HG02610 (cell line): ENCODE measurements around the gene CMIP.

Experiments
- ATAC-seq: cut with Tn5 transposase; IDR thresholded peaks from one replicate; pipeline ENCODE4 v1.9.1; 2021; ENCODE audit warnings: mild to moderate bottlenecking, moderate library complexity; ENCODE audit not compliant: unreplicated experiment

Gene CMIP

DNA sequence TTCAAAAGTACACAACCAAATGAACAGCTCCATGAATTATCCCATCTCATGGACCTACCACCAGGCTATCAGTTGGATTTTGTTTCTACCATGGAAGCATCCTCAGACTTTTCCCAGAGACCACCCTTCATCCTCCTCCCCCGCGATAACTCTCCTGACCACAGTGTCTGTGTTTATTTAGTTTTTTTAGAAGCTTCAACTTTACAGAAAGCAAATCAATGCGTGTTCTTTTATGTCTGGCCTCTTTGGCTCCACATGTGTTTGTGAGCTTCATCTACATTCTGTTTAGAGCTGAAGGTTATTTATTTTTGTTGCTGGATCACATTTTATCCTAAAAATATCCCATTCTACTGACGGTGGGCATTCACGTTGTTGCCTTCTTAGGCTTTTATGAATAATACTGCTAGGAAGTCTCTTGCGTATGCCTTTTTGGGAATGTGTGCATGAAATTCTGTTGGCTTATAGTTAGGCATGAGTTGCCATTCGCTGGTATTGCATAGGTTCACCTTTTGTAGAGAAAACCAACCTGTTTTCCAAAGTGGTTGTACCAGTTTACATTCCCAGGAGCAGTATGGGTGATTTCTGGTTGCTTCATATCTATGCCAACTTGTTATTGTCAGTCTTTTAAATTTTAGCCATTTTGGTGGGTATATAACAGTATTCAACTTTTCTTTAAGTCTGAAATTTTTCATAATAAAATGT, 83.0 kb downstream of the CMIP start:
- ATAC-seq = no peak

DNA sequence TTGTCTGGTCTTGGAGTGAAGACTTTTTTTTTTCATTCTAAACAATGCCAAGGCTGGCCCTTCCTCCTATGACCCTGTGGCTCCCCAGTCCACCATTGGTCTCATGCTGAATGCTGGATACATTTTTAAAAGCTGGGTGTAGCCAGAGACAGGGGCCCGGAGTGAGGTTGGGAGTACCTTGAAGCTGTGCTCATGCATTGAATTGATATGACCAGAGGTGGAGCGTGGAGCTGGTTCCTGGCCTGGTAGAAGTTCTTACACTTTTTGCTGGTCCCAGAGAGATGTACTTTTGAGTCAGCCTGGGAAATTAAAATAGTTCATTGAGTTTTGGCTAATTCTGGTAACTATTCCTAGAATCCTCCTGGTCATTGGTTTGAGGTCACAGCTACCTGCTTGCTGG, 83.6 kb downstream of the CMIP start:
- ATAC-seq = no peak

DNA sequence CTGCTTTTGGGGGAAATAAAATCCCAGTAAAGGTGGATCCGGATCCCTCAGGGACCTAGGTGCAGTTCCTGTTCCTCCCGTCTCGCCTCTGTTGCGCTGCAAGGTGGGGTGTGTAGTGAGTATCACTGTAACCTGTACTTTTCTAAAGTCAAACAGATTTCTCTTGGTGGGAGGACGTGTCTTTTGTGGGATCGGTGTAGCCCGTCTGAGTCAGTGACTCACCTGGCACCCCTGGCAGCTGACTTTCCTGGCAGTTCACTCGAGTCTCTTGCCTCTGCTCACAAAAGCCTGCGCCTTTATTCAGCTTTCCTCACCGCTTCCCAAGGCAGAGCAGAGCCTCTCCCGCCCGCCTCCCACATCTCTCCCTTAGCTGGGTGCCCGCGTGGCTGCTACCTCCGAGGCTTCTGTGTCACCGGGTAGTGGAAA, 85.7 kb downstream of the CMIP start:
- ATAC-seq = no peak

DNA sequence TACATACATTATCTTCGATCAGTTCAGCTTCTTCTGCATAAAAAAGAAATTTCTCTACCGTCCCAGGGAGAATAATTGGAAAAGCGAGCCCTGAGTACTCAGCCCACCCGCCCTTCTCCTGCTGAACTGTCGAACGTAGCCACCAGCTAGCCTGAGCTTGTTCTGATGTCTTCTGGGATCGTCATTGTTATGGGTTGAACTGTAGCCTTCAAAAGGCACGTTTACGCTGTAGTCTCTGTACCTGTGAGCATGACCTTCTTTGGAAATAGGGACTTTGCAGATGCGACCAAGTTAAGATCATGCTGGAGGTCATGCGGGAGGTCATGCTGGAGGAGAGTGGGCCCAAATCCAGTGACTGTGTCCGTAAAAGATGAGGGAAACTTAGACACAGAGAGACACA, 86.2 kb downstream of the CMIP start:
- no peak for ATAC-seq

DNA sequence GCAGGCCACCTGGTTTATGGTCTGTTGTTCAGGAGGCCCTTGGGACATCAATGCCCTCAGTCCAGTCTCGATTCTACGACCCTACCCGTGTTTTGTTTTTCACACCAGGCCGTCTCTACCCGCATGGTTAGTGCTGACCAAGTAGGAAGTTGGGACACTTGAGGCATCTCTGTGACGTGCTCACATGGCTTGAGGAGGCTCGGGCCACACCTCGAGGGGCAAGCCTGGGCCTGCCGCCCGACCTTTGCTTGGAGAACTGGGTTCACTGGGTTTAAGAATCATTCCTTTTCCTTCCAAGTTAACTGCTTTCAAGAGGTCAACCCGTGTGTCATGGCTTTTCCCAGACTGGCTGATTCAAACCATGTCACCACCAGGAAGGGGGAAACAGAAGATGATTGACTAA, 86.8 kb downstream of the CMIP start:
- no peak for ATAC-seq

DNA sequence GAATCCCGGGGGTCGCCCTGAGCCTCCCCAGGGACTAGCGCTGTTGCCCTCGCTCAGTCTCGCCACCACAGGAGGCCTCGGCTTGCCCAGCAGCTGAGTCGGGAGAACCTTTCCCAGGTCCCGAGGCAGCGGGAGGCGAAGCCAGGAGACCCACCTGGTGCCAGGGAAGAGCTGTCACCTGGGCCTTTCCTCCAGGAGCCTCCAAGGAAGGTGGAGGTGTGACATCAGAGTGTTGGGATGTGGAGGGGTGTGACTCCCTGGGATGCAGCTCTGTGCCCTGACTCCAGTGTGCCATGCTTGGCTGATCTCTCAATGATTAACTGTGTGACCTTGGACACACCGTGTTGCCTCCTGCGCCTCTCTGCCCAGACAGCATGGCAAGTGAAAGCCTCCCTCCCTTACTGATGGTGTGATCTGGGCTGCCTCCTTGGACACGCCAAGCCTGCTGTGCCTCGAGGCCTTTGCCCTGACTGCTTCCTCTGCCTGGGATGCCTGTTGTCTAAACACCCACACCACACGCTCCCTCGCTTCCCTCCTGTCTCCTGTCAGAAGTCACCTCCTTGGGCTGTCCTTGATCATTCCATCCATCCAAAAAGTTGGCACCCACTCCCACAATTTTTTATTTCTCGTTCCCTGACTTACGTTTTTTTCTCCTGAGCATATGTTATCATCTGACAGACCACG, 88.0 kb downstream of the CMIP start:
- ATAC-seq = no peak

DNA sequence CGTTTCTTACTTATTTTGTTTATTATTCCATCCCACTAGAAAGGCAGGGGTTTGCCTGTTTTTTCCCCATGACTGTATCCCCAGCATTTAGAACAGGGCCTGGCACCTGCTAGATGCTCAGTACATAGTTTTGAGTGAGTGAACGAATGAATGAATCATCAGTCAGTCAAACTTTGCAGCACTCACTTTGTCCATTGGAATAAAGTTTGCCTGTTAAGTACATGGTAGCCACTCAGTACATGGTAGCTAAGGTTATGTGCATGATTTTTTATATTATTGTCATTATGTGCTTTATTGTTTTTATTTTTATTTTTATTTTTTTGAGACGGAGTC, 88.5 kb downstream of the CMIP start:
- ATAC-seq = no peak

DNA sequence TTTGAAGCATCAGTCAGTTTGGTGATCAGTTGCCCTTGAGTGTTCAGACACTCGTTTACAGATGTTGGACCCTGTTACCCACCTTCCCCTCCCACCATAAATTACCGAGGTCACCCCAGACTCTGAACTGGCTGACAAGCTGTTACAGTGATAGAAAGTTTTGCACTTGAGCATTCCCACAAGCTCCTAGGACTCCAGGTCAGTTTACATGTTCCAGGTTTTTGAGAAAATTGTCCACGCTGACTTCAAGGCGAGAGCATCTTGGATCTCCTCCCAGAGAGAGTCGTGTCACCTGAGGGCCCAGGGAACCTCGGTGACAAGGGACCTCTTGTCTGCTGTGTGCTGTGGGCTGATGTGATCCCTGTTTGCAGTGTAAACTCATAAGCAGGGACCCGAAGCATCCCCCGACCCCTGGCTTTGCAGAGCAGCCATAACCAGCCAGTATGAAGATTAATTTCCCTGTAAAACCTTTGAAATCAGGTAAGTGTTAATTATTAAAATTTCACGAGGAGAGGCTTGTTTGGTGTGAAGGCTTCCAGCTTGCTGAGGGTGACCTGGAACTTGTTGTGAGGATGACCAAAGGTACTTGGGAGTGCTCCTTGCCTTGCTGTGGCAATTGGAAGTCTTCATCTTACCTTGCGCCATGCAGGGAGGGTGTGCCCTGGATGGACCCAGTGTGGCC, 91.2 kb downstream of the CMIP start:
- no peak for ATAC-seq

DNA sequence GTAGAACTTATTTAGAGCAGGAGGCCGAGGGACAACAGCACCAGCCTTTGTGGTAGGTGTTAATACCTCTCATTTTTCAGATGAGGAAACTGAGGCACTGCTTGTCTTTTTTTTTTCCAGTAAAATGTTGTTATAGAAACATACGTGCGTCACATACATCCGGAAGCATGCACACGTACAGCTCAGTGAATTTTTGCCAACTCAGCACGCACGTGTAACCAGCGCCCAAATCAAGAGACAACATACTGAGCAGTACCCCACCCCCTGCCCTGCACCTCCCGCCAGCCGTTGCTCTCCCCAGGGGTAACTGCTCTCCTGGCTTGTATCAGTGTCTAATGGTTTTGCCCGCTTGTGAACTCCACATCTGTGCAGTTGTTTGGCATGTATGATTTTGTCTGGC, 92.0 kb downstream of the CMIP start:
- ATAC-seq = no peak

DNA sequence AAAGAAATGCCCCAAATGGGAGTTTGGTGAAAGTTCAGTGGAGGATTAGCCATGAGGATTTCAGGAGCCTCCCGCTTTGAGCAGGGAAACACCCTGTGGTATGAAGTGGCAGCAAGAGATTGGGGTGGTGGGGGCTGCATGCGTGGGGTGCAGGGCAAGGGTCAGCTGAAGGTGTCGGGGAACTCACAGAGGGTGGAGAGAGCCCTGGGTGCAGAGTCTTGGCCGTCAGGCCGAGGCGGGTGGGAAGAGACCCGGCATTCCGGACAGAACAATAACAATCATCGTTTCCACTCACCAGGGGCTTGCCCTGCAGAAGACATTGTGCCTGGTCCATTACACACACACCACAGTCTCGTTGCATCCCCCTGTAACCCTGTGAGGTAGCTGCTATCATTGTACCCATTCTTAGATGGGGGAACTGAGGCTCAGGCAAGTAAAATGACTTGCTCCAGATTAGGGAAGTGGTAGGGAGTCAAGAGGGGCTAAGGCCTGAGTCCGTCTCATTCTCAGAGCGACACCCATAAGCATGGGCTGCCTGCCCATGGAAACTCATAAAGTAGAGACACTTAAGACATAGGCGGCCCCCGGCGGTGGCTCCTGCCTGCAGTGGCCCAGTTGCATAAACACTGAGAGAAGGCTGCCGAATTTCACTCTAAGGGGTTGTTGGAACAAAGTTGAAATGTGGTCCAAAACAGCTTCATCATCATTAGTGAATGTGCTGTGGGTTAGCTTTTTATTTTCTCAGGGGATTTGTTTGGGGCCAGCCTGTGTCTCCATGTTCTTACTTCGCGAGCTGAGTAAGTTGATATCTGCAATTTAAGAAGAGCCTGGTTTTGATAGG, 93.3 kb downstream of the CMIP start:
- no peak for ATAC-seq

GRCh38 chr16:81539009-81539758, 94.6 kb downstream of the CMIP start:
- ATAC-seq = no peak

DNA sequence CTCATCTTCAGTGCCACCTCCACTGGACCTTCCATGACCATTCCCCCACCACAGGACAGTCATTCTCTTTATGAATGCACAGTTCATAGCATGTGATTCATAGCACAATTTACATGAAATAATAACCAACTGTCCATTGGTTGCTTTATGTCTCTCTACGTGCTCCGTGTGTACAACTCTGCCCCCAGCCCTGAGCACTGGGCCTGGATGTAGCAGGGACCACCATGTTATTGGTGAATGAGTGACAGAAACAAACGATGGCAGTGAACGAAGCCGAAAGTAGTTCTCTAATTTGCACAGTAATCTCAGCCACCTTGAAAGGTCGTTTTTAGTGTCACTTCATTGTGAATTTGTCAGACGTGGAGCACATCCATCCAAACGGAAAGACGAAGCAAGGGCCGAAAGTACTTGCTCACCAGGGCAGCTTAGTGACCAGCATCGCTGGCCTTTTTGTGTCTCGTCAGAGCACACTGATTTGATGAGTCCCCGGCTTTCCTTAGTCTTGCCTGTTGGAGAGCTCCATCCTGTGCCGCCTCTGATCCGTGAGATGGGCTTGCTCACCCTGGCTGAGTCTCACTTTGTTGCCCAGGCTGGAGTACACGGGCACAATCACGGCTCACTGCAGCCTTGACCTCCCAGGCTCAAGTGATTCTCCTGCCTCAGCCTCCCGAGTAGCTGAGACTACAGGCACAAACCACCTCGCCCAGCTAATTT, 95.3 kb downstream of the CMIP start:
- ATAC-seq = no peak

DNA sequence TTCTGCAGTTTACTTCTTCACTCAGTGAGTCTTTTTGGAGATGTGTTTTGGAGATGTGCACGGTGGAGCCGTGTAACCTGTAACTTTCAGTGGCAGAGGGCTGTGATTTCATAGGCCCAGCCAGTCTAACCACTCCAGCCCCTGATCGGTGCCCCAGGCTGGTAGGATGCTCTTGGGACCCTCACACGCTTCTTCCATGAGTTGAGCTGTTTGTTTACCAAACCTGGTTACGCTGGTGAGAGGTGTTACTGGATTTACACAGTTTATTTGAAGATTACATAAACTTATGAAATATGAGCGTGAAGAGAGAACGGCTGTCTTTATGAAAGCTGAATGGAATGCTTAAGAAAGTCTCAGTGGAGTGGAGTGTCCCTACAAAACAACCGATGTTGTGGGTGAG, 96.7 kb downstream of the CMIP start:
- ATAC-seq = no peak

GRCh38 chr16:81542609-81543570, 98.3 kb downstream of the CMIP start:
- no peak for ATAC-seq

- no peak for ATAC-seq
Measured at GRCh38 chr16:81543571-81543970, 99.0 kb downstream of the CMIP start.

DNA sequence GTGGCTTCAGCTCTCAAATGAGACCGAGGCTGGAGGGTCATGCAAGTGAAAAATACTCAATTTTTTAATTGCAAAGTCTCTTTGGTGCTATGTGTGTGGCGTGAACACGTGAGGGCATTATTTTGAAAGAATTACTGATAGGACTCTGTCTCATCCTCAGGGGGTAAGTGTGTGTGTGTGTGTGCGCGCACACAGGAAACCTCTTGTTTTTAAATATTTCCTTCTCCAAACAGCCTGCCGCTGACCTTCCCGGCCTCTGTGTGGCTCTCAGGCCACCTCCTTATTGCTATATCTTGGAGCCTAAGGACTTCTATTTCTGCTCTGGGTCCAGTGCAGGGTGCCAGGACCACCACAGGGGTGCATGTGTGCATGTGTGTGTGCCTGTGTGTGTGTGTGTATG, 99.7 kb downstream of the CMIP start:
- no peak for ATAC-seq

DNA sequence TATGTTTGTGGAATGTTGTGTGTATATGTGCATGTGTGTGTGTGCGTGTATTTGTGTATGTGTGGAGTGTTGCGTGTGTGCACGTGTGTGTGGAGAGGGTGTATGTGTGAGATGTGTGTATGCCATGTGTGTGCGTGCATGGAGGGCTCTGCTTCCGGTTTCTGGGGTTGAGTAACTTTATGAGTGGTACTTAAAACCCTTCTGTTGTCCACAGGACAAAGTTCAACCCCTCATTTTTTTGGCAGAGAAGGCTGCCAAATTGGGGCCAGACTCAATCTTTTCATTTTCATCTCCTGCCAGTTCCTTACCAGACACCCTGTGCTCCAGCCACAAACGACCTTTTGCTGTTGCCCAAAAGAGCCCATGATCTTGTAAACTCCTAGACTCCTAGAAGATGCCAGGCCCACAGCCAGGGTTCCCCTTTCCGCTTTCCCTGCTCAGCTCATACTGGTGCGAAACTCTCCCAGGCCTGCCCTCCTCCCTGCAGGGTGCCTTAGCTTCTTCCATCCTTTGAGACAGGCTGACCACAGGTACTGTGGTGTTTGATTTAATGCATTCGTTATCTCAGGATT, 100.2 kb downstream of the CMIP start:
- no peak for ATAC-seq

GRCh38 chr16:81545470-81546250, 101.1 kb downstream of the CMIP start:
- no peak for ATAC-seq
